Activated T-cell treated with anti-CD3 and anti-CD28 coated beads for 24 hours (primary cell): ENCODE measurements around the gene ASPSCR1.
A peak's percentile ranks its signal among the peaks of the same experiment; 100 is the strongest.

Source experiments
- DNase-seq: peaks from one replicate; pipeline ENCODE4 v3.0.0-alpha.2; 2020; ENCODE audit warnings: low read depth

The ASPSCR1 gene

GRCh38 chr17:82042649-82043048, 65.2 kb downstream of the ASPSCR1 start:
- no peak for DNase-seq

- DNase-seq: no peak
Observed at GRCh38 chr17:82043507-82043906, 66.1 kb downstream of the ASPSCR1 start.

- DNase-seq: no peak
Observed at GRCh38 chr17:82045936-82046484, 68.6 kb downstream of the ASPSCR1 start.

- DNase-seq: no peak
Observed at GRCh38 chr17:82046903-82047302, 69.5 kb downstream of the ASPSCR1 start.

- DNase-seq: no peak
Observed at GRCh38 chr17:82047379-82047778, 70.0 kb downstream of the ASPSCR1 start.

- no peak for DNase-seq
Observed at GRCh38 chr17:82047914-82048570, 70.6 kb downstream of the ASPSCR1 start.

GRCh38 chr17:82048571-82048971, 71.1 kb downstream of the ASPSCR1 start:
- DNase-seq: no peak

- no peak for DNase-seq
Observed at GRCh38 chr17:82049106-82049505, 71.7 kb downstream of the ASPSCR1 start.

- no peak for DNase-seq
Observed at GRCh38 chr17:82049521-82049971, 72.1 kb downstream of the ASPSCR1 start.

- DNase-seq: no peak
Observed at GRCh38 chr17:82050152-82050760, 72.8 kb downstream of the ASPSCR1 start.

- DNase-seq: no peak
Observed at GRCh38 chr17:82050761-82051641, 73.6 kb downstream of the ASPSCR1 start.

- DNase-seq: peak; percentile 83
Observed at GRCh38 chr17:82051776-82052637, 74.6 kb downstream of the ASPSCR1 start, which contains the start of the genes GPS1 and RFNG. TSS of gene GPS1 (plus strand) at chr17:82051898. CDS start at chr17:82051932, 34 bp downstream. TSS of gene RFNG (minus strand) at chr17:82051811. CDS start at chr17:82051766, 45 bp downstream.

- no peak for DNase-seq
Observed at GRCh38 chr17:82052638-82053059, 75.2 kb downstream of the ASPSCR1 start.

GRCh38 chr17:82053130-82053529, 75.7 kb downstream of the ASPSCR1 start:
- no peak for DNase-seq

GRCh38 chr17:82053556-82054263, 76.3 kb downstream of the ASPSCR1 start:
- DNase-seq: no peak

- DNase-seq: no peak
Observed at GRCh38 chr17:82054351-82055022, 77.1 kb downstream of the ASPSCR1 start.

GRCh38 chr17:82055023-82055964, 77.9 kb downstream of the ASPSCR1 start:
- DNase-seq: no peak

GRCh38 chr17:82055965-82056728, 78.7 kb downstream of the ASPSCR1 start:
- DNase-seq: no peak
